GM19035 (cell line): ENCODE data around the gene BRD1.

Source experiments
- ATAC-seq: cut with Tn5 transposase; IDR thresholded peaks from one replicate; pipeline ENCODE4 v1.9.1; 2021; ENCODE audit not compliant: unreplicated experiment

Gene BRD1

DNA sequence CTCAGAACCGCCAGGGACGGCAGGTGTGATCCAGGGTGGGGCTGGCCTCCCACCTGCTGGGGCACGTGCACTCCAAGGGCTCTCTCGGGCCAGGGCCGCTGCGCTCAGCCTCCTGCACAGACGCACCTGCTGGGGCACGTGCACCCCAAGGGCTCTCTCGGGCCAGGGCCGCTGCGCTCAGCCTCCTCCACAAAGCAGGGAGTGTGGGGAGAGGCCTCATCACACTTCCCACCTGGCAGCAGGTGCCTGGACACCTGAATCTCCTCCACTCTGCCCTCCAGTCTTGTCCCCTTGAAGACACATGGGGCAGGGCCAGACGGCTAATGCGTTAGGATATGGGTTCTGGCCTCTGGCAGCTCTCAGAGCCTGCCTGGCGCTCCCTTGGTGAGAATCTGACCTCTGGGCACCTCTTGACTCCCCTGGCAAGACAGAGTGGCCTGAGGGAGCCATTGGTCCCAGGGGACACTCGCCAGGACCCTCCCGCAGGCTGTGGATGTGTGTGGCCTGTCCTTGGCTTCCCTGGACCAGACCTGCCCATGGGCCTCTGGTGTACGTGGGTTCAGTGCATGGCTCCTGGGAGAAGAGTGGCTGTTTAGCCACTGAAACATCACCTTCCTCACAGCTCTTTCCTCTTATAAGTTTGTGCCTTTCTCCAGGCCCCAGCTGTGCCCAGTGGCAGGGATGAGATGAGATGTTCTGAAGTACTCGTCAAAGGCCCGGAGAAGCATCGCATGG, 73.5 kb downstream of the BRD1 start:
- ATAC-seq = no peak

DNA sequence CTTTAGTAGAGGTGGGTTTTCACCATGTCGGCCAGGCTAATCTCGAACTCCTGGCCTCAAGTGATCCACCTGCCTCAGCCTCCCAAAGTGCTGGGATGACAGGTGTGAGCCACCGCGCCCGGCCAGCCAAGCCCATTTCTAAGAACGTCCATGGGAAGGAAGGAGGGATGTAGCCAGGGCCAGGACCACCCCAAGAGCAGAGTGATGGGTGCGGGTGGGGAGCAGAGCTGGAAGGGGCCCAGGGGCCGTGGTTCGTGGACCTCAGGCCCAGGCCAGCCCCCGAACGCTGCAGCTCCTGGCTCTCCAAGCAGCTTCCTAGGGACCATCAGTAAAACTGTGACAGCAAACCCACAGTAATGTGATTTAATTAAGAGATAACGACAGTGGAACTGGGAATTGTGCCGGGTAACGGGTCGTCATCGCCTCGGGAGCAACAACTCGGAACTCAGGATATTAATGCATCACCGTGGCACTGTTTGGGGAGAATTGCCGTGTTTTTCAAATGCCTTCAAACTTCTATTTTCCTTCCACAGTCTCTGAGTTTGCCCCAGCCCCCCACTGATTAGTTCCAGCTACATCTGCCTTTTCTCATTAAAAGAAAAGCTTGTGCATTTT, 74.3 kb downstream of the BRD1 start:
- ATAC-seq = no peak

DNA sequence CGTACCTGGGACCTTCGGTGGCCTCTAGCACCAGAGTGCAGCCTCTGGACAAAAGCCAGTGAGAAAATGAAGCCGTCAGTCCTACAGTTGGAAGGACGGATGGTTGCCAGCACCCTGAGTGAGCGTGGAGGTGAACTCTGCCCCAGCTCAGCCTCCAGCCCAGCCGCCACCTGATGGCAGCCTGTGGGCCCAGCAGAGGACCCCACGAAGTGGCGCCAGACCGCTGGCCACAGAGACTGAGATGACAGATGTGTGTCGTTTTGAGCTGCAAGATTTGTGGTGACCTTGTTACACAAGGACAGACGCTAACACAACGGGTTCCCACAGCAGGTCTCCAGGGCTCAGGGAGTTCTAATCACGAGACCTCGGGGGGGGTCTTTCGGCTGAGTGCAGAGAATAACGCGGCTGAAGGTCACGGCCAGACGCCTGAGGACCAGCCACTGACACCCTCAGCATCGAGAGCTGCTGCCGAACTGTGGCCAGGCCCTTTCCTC, 75.0 kb downstream of the BRD1 start:
- ATAC-seq = no peak

DNA sequence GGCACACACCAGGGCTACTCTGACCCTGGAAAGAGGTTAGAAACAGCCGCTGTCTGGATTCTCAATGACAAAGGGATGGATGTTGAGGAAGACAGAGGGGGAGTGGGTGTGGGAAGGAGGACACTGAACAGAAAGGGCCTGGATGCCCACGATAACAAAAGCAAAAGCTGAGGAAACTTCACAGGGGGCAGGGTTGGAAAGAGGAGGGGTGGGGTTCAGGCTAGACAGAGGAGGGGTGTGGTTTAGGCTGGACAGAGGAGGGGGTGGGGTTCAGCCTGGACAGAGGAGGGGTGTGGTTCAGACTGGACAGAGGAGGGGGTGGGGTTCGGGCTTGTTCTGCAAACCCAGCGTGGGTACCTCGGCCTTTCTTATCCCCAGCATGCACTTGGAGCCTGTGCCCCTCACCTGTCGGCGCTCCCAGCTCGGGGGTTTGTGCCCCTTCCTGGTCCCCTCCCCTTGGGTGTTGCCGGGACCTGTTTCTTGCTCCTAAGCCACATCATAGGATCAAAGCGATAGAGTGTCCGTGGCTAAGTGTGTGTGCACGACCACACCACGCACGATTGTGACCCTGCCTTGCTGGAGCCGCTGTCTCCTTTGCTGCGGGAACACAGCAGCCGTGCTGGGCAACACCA, 75.6 kb downstream of the BRD1 start:
- ATAC-seq = no peak

DNA sequence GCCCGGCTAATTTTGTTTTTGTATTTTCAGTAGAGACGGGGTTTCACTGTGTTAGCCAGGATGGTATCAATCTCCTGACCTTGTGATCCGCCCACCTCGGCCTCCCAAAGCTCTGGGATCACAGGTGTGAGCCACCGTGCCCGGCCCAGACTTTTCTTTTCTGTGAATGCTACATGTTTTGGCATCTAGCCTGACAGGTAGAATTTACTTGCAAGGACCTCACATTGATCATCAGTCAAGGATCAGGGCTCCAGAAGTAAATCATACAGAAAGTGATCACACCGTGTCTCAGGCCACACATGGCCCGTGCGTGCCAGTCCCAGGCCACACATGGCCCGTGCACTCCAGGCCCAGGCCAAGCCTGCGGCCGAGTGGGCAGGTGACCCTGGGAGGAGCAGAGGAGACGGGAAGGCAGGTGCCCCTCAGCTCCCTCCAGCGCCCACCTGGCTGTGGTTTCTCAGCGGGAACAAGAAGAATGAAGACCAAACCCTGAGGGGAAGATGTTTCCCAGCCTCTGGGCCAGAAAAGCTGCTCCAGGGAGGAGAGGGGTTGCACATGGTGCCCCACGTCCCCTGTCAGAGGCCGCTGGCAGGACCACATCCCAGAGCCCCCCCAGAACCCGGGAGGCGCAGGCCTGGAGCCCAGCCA, 76.2 kb downstream of the BRD1 start:
- no peak for ATAC-seq

GRCh38 chr22:49749885-49750510, 77.7 kb downstream of the BRD1 start:
- no peak for ATAC-seq

- no peak for ATAC-seq
Measured at GRCh38 chr22:49749227-49749626, 78.4 kb downstream of the BRD1 start.

GRCh38 chr22:49748514-49748913, 79.2 kb downstream of the BRD1 start:
- ATAC-seq = no peak

- no peak for ATAC-seq
Measured at GRCh38 chr22:49747716-49748115, 80.0 kb downstream of the BRD1 start.

DNA sequence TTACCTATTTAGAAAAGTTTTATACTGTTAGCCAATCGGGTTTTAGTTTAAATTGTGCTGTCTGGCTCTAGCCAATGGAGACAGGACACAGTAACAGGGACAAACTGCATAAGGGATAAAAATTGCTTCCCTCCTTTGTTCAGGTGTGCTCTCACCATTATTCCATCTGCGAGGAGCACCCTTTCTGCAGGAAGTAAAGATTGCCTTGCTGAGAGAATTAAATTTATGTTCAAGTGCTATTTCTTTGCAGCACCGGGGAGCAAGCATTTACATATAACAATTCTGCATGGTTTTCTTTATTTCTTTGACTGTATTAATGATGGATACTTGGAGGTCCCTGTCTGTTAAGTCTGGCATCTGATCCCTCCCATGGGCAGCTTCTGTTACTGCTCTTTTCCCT, 80.5 kb downstream of the BRD1 start:
- no peak for ATAC-seq

GRCh38 chr22:49746065-49746464, 81.6 kb downstream of the BRD1 start:
- ATAC-seq = no peak

GRCh38 chr22:49740242-49740641, 87.4 kb downstream of the BRD1 start:
- ATAC-seq = no peak

- no peak for ATAC-seq
Measured at GRCh38 chr22:49739138-49739537, 88.5 kb downstream of the BRD1 start.

DNA sequence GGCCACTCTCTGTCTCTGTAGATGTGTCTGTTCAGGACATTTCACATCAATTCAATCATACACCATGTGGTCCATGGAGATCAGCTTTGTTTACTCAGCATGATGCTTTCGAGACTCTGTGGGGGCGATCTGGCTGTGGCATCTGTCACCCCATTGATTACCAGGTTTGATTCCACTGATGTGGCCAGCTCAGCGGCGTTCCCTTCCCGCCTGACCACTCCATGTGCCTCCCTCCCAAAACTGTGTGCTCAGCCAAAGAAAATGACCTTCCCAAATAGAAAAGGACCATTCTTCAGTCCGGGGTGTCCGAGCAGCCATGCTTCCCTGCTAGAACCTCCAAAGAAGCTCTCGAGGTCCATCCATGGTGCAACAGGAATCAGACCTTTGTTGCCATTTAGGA, 89.1 kb downstream of the BRD1 start:
- no peak for ATAC-seq

- ATAC-seq = no peak
Measured at GRCh38 chr22:49738006-49738405, 89.7 kb downstream of the BRD1 start.

- no peak for ATAC-seq
Measured at GRCh38 chr22:49737101-49737551, 90.5 kb downstream of the BRD1 start.

DNA sequence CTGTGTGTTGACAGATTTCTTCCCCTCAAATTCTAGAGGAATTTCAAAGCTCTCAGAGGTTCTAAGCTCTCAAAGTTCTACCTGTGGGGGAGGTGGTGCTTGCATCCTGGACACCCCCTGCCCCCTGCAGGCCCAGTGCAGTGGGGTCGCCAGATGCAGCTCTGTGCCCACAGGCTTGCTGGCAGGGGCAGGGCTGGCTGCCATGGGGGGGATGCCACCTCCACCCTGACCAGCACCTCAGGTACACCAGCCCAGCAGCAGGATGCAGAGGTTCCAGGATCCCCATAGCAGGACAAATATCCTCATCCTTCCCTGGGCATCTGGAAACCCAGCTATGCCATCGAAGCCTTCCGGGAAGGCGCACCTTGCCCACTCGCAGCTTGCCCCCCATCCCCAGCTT, 91.1 kb downstream of the BRD1 start:
- ATAC-seq = no peak

DNA sequence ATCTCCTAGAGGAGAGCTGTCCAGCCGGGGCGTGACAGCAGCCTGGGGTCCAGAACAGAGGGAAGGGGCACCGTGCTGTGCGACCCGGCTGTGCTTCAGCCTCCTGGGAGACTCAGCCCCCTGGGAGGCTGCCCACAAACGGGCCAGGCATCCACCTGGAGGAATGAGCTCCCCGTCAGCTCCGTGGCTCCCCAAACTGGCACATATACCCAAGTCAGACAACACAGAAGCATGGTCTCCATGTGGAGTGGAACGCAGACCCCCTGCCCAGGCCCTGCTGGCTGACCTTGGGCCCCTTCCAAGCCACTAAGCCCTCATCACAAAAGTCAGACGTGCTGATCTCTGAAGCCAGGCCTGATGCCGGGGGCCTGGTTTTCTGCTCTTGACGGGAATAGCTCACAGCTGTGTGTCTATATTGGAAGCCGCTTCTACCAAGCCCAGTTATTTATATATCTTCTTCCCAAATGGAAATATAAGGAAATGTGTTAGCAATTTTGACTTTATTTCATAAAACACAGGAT, 91.7 kb downstream of the BRD1 start:
- ATAC-seq = no peak

DNA sequence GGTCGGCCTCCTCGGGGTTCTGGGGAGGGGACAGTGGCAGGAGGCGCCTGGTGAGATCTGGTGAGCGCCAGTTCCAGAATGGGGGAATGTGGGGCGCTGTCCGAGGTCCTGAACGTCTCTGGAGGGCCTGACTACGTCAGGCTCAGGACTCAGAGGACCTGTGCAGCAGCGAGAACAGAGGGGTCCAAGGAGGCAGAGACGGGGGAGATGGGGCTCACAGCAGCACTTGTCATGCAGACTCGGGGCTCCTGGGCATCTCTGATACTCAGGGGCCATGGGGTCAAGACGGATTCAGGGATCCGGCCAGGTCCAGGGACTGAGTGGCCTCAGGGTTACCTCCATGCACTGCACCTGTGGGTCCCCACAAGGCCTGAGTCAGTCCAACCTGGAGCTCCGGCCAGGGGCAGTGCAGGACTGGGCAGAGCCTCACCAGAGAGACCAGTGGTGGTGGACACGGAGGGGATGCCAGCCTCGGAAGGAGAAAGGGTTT, 92.2 kb downstream of the BRD1 start:
- no peak for ATAC-seq

GRCh38 chr22:49734882-49735281, 92.8 kb downstream of the BRD1 start:
- ATAC-seq = no peak

DNA sequence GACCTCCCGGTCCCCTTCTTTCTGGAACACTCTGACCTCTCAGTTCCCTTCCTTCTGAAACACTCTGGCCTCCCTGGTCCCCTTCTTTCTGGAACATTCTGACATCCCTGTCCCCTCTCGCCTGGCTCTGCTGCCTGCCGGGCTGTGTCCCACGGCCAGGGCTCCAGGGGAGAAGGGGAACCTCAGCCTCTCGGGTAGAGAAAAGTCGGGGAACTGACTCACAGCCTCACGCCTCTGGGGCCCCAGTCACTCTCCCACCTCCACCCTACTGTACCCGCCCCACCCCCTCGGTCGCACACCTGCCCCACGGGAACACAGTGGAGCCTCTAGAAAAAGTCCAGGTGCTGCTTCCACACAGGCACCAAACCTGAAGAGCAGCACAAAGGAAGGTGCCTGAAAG, 93.3 kb downstream of the BRD1 start:
- ATAC-seq = no peak
